ENCODE data around the gene OR5K2. TPM values are rescaled to one million over a fixed set of nuclear protein-coding genes. Genes with fewer than 3 reads are reported as not detected.
A peak's percentile ranks its signal among the peaks of the same experiment; 100 is the strongest.

OR5K2 gene
- not detected in 2 replicates for total RNA-seq (ENCODE audit: low replicate concordance)

DNA sequence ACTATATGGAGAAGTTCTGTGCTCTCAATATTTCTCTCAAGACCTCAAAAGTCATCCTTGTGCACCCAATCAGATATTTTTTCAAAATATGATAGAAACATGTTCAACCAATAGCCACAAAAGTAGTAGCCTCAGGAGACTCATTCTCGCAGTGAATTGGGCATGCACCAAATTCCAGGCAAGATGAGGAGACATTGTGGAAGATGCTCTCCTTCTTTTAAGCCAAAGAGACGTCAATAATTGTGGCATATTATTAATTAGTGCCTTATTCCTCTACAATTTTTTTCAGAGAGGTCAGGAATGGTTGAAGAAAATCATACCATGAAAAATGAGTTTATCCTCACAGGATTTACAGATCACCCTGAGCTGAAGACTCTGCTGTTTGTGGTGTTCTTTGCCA is at the start of gene OR5K2:
Gene OR5K2 (plus strand): TSS at position 301 of the 400 bp plus-strand sequence. CDS start 0 bp downstream, at position 301.
- H3K4me3 ChIP-seq: no peak within 1 kb of the TSS

DNA sequence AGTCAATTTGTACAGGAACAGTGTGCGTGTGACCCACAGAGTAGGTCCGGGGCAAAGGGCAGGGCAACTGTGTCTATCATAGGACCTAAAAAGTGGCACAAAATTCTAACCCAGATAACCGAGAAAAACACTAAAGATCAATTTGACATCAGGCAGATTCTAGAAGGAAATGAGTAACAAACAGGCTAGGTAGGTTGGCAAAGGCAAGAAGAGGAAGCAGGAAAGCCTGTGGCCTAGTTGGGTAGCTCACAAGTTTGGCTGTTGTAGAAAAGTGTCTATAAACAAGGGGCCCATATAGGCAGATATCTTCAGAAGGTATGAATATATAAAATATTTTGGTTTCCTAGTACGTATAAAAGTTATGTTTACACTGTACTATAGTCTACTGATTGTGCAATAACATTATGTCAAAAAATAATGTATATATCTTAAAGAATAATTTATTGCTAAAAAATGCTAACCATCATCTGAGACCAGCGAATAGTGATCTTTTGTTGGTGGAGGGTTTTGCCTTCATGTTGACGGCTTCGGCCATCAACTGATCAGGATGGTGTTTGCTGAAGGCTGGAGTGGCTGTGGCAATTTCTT is 47.8 kb upstream of the OR5K2 start:
- Histone ChIP-seq H3K4me3 (no peak overlapping the region), H3K36me3 (no peaks in the 10 kb centered on the region), H3K79me2 (ENCODE audit: low read depth) (no peaks in the 10 kb centered on the region), H3F3A (ENCODE audit: low read depth) (no peaks in the 10 kb centered on the region), H3K4me2 (no peak overlapping the region), H2AFZ (replicated peaks) (peak overlapping the region; percentile 26), H3K9ac (no peak overlapping the region), H4K20me1 (ENCODE audit: low read depth) (no peaks in the 10 kb centered on the region), H3K4me1 (no peaks in the 10 kb centered on the region), H3K27ac (no peak overlapping the region), H3K27me3 (no peaks in the 10 kb centered on the region), H3K9me3 (ENCODE audit: low read depth) (no peaks in the 10 kb centered on the region)
- DNase-seq (ENCODE audit: low spot score): no peak
- no peaks in the 10 kb centered on the region for H3K36me3 Mint-ChIP-seq
- TF ChIP-seq EZH2 (IDR thresholded peaks at IDR 0.05): no peak
- TF ChIP-seq, protein P1, sequence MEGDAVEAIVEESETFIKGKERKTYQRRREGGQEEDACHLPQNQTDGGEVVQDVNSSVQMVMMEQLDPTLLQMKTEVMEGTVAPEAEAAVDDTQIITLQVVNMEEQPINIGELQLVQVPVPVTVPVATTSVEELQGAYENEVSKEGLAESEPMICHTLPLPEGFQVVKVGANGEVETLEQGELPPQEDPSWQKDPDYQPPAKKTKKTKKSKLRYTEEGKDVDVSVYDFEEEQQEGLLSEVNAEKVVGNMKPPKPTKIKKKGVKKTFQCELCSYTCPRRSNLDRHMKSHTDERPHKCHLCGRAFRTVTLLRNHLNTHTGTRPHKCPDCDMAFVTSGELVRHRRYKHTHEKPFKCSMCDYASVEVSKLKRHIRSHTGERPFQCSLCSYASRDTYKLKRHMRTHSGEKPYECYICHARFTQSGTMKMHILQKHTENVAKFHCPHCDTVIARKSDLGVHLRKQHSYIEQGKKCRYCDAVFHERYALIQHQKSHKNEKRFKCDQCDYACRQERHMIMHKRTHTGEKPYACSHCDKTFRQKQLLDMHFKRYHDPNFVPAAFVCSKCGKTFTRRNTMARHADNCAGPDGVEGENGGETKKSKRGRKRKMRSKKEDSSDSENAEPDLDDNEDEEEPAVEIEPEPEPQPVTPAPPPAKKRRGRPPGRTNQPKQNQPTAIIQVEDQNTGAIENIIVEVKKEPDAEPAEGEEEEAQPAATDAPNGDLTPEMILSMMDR (IDR thresholded peaks at IDR 0.05): no peak
- TF ChIP-seq EZH2phosphoT487 (IDR thresholded peaks at IDR 0.05): no peak
- no peak overlapping the region for H3K27ac Mint-ChIP-seq
- peaks cover 4% of the 10 kb centered on the region for H3K27me3 Mint-ChIP-seq (ENCODE audit: insufficient read depth, low read depth)
- H3K4me1 Mint-ChIP-seq: no peaks in the 10 kb centered on the region
- H3K9me3 Mint-ChIP-seq: no peaks in the 10 kb centered on the region
- no peak overlapping the region for H3K4me3 Mint-ChIP-seq

More for the DNA sequence above, at the start of gene OR5K2:
- Mint-ChIP-seq H3K9me3 (no peaks in the 10 kb centered on the region), H3K4me3 (no peak within 1 kb of the TSS), H3K36me3 (no peaks in the 10 kb centered on the region), H3K27me3 (ENCODE audit: insufficient read depth, low read depth) (peaks cover 2% of the 10 kb centered on the region), H3K27ac (no peak within 1 kb of the TSS), H3K4me1 (no peaks in the 10 kb centered on the region)
- DNase-seq (ENCODE audit: low spot score): no peak
- no peak within 1 kb of the TSS for H3K27ac ChIP-seq
- H3K36me3 ChIP-seq: no peaks in the 10 kb centered on the region
- H3K79me2 ChIP-seq (ENCODE audit: low read depth): no peaks in the 10 kb centered on the region
- no peaks in the 10 kb centered on the region for H3K9me3 ChIP-seq (ENCODE audit: low read depth)
- no peak within 1 kb of the TSS for H3K9ac ChIP-seq
- no peaks in the 10 kb centered on the region for H3K4me1 ChIP-seq
- H3F3A ChIP-seq (ENCODE audit: low read depth): no peaks in the 10 kb centered on the region
- H3K4me2 ChIP-seq: no peak within 1 kb of the TSS
- H3K27me3 ChIP-seq: no peaks in the 10 kb centered on the region
- no peaks in the 10 kb centered on the region for H4K20me1 ChIP-seq (ENCODE audit: low read depth)
- TF ChIP-seq, protein P1 (IDR thresholded peaks at IDR 0.05): no peak
- TF ChIP-seq EZH2phosphoT487 (IDR thresholded peaks at IDR 0.05) (no peak), EZH2 (IDR thresholded peaks at IDR 0.05) (no peak)
- H2AFZ ChIP-seq (replicated peaks): no peak within 1 kb of the TSS

GRCh38 chr3:98450372-98450771 is 47.1 kb upstream of the OR5K2 start:
- Histone ChIP-seq H3K27ac (no peak overlapping the region), H3K4me3 (no peak overlapping the region), H3K27me3 (no peaks in the 10 kb centered on the region), H2AFZ (replicated peaks) (peak overlapping the region; percentile 26), H3K36me3 (no peaks in the 10 kb centered on the region), H3K9ac (no peak overlapping the region), H3F3A (ENCODE audit: low read depth) (no peaks in the 10 kb centered on the region), H3K4me1 (no peaks in the 10 kb centered on the region), H3K9me3 (ENCODE audit: low read depth) (no peaks in the 10 kb centered on the region), H3K79me2 (ENCODE audit: low read depth) (no peaks in the 10 kb centered on the region), H4K20me1 (ENCODE audit: low read depth) (no peaks in the 10 kb centered on the region), H3K4me2 (no peak overlapping the region)
- DNase-seq (ENCODE audit: low spot score): no peak
- no peaks in the 10 kb centered on the region for H3K4me1 Mint-ChIP-seq
- H3K9me3 Mint-ChIP-seq: no peaks in the 10 kb centered on the region
- H3K36me3 Mint-ChIP-seq: no peaks in the 10 kb centered on the region
- no peak overlapping the region for H3K27ac Mint-ChIP-seq
- H3K4me3 Mint-ChIP-seq: no peak overlapping the region
- peaks cover 4% of the 10 kb centered on the region for H3K27me3 Mint-ChIP-seq (ENCODE audit: insufficient read depth, low read depth)
- TF ChIP-seq EZH2phosphoT487 (IDR thresholded peaks at IDR 0.05) (no peak), EZH2 (IDR thresholded peaks at IDR 0.05) (no peak)
- TF ChIP-seq, protein P1 (IDR thresholded peaks at IDR 0.05): no peak

Measured in neural progenitor cell (in vitro differentiated cells).